IPS DF 6.9 (cell line): ENCODE results near the gene ARIH2.
"Not testable (repeated sequence)": the region's sequence is repeated elsewhere in the genome, so short reads cannot be mapped to it uniquely, and the experiment has no call there.

Source experiments
- DNase-seq: peaks from one replicate; pipeline ENCODE4 v3.0.0-alpha.2; 2013; ENCODE audit warnings: low read depth, low spot score
- H3K27ac ChIP-seq: one replicate; pipeline ENCODE4 v1.5.1; 2013; ENCODE audit warnings: low read length, control low read depth
- H3K27me3 ChIP-seq: 2 replicates; pipeline ENCODE4 v1.6.1; 2013; ENCODE audit warnings: mild to moderate bottlenecking, low read length; ENCODE audit not compliant: control insufficient read depth, insufficient read depth
- H3K36me3 ChIP-seq: 2 replicates; pipeline ENCODE4 v1.6.1; 2013; ENCODE audit warnings: low read length; ENCODE audit not compliant: control insufficient read depth, insufficient read depth
- H3K4me1 ChIP-seq: 2 replicates; pipeline ENCODE4 v1.6.1; 2013; ENCODE audit warnings: low read length; ENCODE audit not compliant: control insufficient read depth, insufficient read depth
- H3K4me3 ChIP-seq: 2 replicates; pipeline ENCODE4 v1.5.1; 2013; ENCODE audit warnings: mild to moderate bottlenecking, low read length
- H3K9me3 ChIP-seq: 2 replicates; pipeline ENCODE4 v1.6.1; 2013; ENCODE audit warnings: low read length, inconsistent platforms; ENCODE audit not compliant: control insufficient read depth, insufficient read depth
- WGBS: extraction: QIAGEN DNeasy Blood & Tissue Kit; methylation state at CpG from one replicate; pipeline ENCODE4 v1.1.7; 2013; ENCODE audit warnings: mixed read lengths, missing lambda C conversion rate; ENCODE audit not compliant: insufficient read length, insufficient coverage; 5-methylcytosine and 5-hydroxymethylcytosine counted together

The ARIH2 gene

DNA sequence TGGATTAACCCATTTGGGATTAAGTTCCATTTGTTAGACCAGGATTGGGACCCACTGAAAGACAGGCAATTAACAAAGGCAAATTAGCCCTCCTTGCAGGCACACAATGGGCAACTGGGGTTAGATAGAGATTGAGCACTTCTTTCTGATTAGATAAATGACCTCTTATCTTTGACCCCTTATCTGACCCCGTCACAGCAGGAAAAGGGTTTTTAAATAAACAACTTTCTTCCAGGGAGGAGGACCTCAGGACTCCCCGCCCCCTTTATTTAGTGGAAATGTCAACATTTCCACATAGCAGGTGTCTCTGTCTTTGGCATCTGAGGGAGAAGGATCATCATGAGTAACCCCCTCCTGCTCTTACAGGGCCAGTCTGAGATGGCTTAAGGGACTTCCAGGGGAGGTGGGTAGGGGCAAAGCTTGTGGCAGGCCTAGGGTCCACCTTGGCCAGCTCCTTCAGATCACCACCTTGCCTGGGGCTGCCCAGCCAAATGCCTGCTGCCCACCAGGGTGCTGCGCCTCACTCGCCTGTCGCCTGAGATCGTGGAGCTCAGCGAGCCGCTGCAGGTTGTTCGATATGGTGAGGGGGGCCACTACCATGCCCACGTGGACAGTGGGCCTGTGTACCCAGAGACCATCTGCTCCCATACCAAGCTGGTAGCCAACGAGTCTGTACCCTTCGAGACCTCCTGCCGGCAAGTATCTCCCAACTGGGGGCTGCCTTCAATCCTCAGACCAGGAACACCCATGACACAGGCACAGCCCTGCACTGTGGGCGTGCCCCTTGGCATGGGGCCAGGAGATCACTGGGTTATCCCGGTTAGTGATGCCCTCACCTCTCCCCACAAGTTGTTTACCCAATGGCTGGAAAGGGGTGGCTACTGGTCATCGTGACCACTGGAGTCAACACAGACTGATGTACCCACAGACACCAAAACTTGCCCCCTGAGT lies 86.0 kb downstream of the ARIH2 start:
- no CpG with 5 or more reads among the region's 16 CpGs for WGBS
- no peak for DNase-seq

DNA sequence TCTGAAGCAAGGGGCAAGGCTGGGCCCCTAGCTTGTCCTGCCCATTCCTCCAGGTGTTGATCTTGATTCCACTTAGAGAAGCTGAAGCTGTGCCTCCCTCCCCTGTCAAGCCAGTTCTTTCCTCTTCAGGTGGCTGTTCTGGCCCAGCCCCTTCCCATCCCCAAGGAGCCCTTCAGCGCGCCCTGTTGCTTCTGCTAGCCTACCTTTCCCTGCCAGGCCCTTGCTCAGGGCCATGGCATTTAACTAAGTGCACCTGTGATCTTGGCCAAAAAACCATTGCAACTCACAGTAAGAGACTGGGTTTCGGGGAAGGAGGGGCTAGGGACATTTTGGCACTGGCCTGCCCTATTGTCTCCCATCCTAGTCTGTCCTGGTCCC lies 86.7 kb downstream of the ARIH2 start:
- WGBS = no CpG with 5 or more reads among the region's 3 CpGs
- no peaks in the 10 kb centered on the region for H3K36me3 ChIP-seq
- H3K4me3 ChIP-seq = no peak overlapping the region
- no peak overlapping the region for H3K27ac ChIP-seq
- no peaks in the 10 kb centered on the region for H3K9me3 ChIP-seq
- no peaks in the 10 kb centered on the region for H3K27me3 ChIP-seq
- no peak for DNase-seq
- H3K4me1 ChIP-seq = peaks cover 4% of the 10 kb centered on the region; the same call in 1 of the 2 replicates

More for the DNA sequence above, 86.0 kb downstream of the ARIH2 start:
- Histone ChIP-seq H3K4me3 (no peak overlapping the region), H3K9me3 (no peaks in the 10 kb centered on the region), H3K27ac (no peak overlapping the region), H3K4me1 (peaks cover 4% of the 10 kb centered on the region; the same call in 1 of the 2 replicates), H3K36me3 (no peaks in the 10 kb centered on the region), H3K27me3 (no peaks in the 10 kb centered on the region)

DNA sequence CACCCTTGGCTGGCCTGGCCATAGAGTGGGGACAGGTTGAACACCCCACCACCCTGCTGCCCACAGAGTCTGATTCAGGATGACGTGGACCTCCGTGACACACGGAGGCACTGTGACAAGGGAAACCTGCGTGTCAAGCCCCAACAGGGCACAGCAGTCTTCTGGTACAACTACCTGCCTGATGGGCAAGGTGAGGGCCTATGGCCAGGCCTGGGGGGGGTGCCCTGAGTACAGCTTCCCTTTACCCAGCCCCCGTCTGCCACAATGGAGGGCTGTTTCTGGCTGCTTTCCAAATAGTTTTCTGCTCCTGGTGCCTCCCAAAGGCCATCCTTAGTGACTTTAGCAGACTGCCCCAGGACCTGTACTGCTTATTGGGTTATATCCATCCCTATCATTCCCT lies 87.4 kb downstream of the ARIH2 start:
- DNase-seq = no peak
- Histone ChIP-seq H3K4me3 (no peak overlapping the region), H3K4me1 (peaks cover 4% of the 10 kb centered on the region; the same call in 1 of the 2 replicates), H3K27me3 (no peaks in the 10 kb centered on the region), H3K36me3 (no peaks in the 10 kb centered on the region), H3K27ac (no peak overlapping the region), H3K9me3 (no peaks in the 10 kb centered on the region)
- no CpG with 5 or more reads among the region's 5 CpGs for whole genome bisulfite sequencing

DNA sequence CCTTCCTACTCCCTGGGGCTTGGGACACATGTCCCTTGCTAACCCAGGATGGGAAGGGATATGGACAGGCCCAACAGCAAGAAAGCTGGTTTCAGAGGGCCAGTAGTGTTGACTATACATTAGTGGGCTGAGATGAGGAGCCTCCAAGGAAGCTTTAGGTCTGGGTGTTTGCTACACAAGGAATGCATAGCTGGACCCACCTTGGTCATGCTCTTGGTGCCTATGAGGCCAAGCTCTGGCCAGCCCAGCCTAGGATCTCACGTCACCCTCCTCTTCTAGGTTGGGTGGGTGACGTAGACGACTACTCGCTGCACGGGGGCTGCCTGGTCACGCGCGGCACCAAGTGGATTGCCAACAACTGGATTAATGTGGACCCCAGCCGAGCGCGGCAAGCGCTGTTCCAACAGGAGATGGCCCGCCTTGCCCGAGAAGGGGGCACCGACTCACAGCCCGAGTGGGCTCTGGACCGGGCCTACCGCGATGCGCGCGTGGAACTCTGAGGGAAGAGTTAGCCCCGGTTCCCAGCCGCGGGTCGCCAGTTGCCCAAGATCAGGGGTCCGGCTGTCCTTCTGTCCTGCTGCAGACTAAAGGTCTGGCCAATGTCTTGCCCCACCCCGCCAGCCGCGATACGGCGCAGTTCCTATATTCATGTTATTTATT lies 87.9 kb downstream of the ARIH2 start:
- Histone ChIP-seq H3K27me3 (no peaks in the 10 kb centered on the region), H3K9me3 (no peaks in the 10 kb centered on the region), H3K4me3 (peak overlapping the region; percentile 70; the same call in 1 of the 2 replicates), H3K27ac (no peak overlapping the region), H3K4me1 (peaks cover 4% of the 10 kb centered on the region; the same call in 1 of the 2 replicates), H3K36me3 (no peaks in the 10 kb centered on the region)
- no peak for DNase-seq
- WGBS = no CpG with 5 or more reads among the region's 32 CpGs

DNA sequence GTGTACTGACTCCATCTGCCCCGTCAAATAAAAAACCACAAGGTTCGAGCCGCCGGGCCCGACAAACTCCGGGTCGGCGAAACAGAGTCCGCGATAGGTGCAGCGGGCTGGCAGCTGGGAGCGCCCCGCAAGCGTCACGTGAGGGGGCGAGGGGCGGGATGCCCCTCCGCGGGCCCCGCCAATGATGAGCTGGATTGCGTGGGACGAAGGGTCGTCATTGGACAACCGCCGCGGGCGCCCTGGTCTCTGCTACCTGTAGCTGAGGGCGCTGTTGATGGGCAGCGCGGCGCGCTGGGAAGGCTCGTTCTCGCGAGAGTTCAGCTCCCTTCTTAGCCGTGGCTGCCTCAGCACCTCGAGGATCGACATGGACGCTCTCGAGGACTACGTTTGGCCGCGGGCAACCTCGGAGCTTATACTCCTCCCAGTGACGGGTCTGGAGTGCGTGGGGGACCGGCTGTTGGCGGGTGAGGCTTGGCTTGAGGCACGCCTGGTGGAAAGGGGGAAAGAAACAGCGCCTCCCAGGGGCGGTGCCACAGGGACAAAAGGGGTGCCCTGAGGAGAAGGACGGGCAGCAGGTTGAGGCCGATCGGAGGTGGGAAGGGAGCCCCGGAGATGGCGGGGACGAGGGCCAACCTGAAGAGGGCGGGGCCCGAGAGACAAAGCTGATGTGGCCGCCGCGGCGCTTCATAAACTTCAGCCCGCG lies 88.6 kb downstream of the ARIH2 start, which contains the start of gene WDR6:
Gene WDR6 (plus strand): TSS at position 324 of the 703 bp plus-strand sequence. CDS start 41 bp downstream, at position 365.
- DNase-seq = peak; percentile 96
- no peaks in the 10 kb centered on the region for H3K27me3 ChIP-seq
- H3K27ac ChIP-seq = no peak within 1 kb of the TSS
- WGBS = no CpG with 5 or more reads among the region's 65 CpGs
- H3K4me1 ChIP-seq = peaks cover 4% of the 10 kb centered on the region; the same call in 1 of the 2 replicates
- H3K4me3 ChIP-seq = peak within 1 kb of the TSS; percentile 70
- no peaks in the 10 kb centered on the region for H3K9me3 ChIP-seq
- peaks cover 5% of the 10 kb centered on the region for H3K36me3 ChIP-seq

DNA sequence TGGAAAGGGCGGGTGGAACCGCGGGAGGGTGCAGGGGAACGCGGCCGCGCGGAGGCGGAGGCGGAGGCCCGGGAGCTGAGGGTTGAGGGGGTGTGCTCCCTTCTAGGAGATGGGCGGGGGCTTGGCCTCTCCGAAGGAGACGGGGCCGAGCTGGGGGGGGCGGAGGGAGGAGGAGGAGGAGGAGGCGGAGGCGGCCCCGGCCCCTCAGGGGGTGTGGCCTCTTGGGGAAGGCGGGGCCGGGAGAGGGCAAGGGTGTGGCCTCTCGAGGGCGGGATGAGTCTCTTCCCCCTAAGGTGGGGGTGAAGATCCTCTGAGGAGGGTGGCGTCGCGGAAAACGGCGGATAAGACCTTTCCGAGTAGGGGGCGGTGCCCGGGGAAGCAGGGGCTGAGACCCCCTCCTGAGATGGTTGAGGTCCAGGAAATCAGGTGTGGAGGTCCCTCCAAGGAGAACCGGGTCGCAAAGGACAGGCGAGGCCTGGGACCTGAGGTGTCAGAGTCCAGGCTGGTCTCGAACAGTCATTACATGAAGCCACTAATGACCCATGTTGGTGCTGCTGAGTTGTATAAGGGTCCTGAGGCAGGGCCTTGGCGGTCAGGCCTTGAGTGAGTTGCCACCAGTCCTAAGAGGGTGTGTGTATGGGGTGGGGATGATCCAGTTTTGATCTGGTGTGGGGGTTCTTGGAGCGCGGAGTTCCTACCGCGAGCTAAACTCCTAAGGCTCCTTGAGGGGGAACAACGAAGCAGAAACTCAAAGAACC lies 89.3 kb downstream of the ARIH2 start:
- H3K27me3 ChIP-seq = no peaks in the 10 kb centered on the region
- no peak overlapping the region for H3K27ac ChIP-seq
- H3K9me3 ChIP-seq = no peaks in the 10 kb centered on the region
- H3K4me3 ChIP-seq = peak overlapping the region; percentile 70
- peaks cover 4% of the 10 kb centered on the region; the same call in 1 of the 2 replicates for H3K4me1 ChIP-seq
- peaks cover 10% of the 10 kb centered on the region for H3K36me3 ChIP-seq
- WGBS = no CpG with 5 or more reads among the region's 41 CpGs
- no peak for DNase-seq

DNA sequence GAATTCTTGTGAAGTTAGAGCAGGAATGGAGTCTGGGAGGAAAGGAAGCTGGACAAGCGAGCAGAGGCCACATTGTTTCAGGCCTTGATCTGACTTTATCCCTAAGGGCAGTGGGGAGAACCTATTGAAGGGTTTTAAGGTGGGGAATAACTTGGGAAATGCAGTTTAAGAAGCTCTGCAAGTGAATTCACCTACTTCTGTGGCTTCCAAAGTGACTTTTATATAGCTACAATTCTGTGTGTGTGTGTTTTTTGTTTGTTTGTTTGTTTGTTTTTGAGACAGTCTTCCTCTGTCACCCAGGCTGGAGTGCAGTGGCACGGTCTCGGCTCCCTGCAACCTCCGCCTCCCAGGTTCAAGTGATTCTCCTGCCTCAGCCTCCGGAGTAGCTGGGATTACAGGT lies 90.0 kb downstream of the ARIH2 start:
- H3K4me3 ChIP-seq, H3K9me3 ChIP-seq, DNase-seq, H3K27me3 ChIP-seq, H3K27ac ChIP-seq, H3K4me1 ChIP-seq: not testable (repeated sequence)
- no CpG with 5 or more reads among the region's 5 CpGs for WGBS
- peaks cover 12% of the 10 kb centered on the region for H3K36me3 ChIP-seq

DNA sequence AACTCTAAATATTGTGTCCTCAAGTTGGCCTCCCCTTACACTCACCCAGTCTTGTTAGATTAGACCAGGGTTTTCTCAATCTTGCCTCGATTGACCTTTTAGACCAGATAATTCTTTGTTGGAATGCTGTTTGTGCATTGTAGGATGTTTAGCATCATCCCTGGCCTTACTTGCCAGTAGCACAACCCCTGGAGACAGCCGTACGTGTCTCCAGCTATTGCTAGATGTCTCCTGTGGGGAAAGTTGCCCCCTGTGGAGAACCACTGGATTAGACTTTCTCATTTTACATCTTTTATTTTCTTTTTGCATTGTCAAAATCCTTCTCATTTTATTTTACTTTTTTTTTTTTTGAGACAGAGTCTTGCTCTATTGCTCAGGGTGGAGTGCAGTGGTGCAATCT lies 90.8 kb downstream of the ARIH2 start:
- Histone ChIP-seq H3K27me3 (no peaks in the 10 kb centered on the region), H3K27ac (no peak overlapping the region), H3K4me1 (peaks cover 4% of the 10 kb centered on the region; the same call in 1 of the 2 replicates), H3K36me3 (peaks cover 14% of the 10 kb centered on the region), H3K9me3 (no peaks in the 10 kb centered on the region), H3K4me3 (no peak overlapping the region)
- no peak for DNase-seq
- WGBS = no CpG with 5 or more reads among the region's 3 CpGs

DNA sequence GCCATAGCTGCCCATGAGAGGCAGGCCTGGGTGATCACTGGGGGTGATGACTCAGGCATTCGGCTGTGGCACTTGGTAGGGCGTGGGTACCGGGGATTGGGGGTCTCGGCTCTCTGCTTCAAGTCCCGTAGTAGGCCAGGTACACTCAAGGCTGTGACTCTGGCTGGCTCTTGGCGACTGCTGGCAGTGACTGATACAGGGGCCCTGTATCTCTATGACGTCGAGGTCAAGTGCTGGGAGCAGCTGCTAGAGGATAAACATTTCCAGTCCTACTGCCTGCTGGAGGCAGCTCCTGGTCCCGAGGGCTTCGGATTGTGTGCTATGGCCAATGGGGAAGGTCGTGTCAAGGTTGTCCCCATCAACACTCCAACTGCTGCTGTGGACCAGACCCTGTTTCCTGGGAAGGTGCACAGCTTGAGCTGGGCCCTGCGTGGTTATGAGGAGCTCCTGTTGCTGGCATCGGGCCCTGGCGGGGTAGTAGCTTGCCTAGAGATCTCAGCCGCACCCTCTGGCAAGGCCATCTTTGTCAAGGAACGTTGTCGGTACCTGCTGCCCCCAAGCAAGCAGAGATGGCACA lies 93.9 kb downstream of the ARIH2 start:
- no peak overlapping the region for H3K4me3 ChIP-seq
- H3K4me1 ChIP-seq = peaks cover 2% of the 10 kb centered on the region; the same call in 1 of the 2 replicates
- no peaks in the 10 kb centered on the region for H3K27me3 ChIP-seq
- DNase-seq = no peak
- H3K9me3 ChIP-seq = no peaks in the 10 kb centered on the region
- WGBS = no CpG with 5 or more reads among the region's 17 CpGs
- no peak overlapping the region for H3K27ac ChIP-seq
- H3K36me3 ChIP-seq = peaks cover 31% of the 10 kb centered on the region
